K562 (cell line): ENCODE data around the gene NECTIN1. TPM values are rescaled to one million over a fixed set of nuclear protein-coding genes. Genes with fewer than 3 reads are reported as not detected.

ENCODE experiments used
- ATAC-seq: fragments of 200-7000 bp; cut with Tn5 transposase; 3 replicates; pipeline ENCODE4 v1.9.1; 2020; ENCODE audit warnings: moderate library complexity
- BruUV-seq: library from RNA; stranded (reverse); fragments of 400-500 nt; replicated peaks from 2 replicates; lab custom pipeline; 2021; lab: Mats Ljungman, UMichigan
- CTCF ChIA-PET: fragments of 300-600 bp; formaldehyde crosslinking; extraction: SDS; loops from one replicate; lab custom pipeline; 2021; ENCODE audit warnings: low intra/inter-chr PET ratio; lab: Yijun Ruan, JAX
- POLR2A ChIA-PET: fragments of 300-600, 350-650 bp; sonication (Branson Sonifier 250); formaldehyde crosslinking; extraction: SDS; loops from one replicate; lab custom pipeline; 2021; ENCODE audit warnings: antibody characterized with exemption, inconsistent platforms; lab: Yijun Ruan, JAX
- DNase-seq, 4 experiments: peaks; one replicate each; pipeline versions ENCODE4 v3.0.0 to v3.0.0-alpha.2; 2011 to 2018; ENCODE audit warnings: low spot score in 3 of 4, mixed read lengths in 3 of 4; ENCODE audit errors: extremely low read depth in 1 of 4
- FAIRE-seq: peaks from 2 replicates; lab custom pipeline; 2011; peaks lifted over from hg19 to GRCh38; lab: Jason Lieb, UNC
- H2AFZ ChIP-seq: 2 replicates; pipeline ENCODE4 v1.6.0; 2011; ENCODE audit warnings: low read depth, low read length, control low read depth, inconsistent platforms
- H3K27ac ChIP-seq: fragments of 200-600 bp; 3 replicates; pipeline ENCODE4 v1.8.0; 2011; ENCODE audit warnings: low read depth, mild to moderate bottlenecking, control low read depth, inconsistent platforms, low read length, moderate library complexity, mixed read lengths; ENCODE audit errors: extremely low read depth
- H3K27me3 ChIP-seq, 2 experiments: fragments of 300-600 bp in 1 of 2; 2 replicates in 1 of 2; 3 replicates in 1 of 2; pipeline versions ENCODE4 v1.6.0 to v1.8.0; 2011; ENCODE audit warnings: inconsistent platforms in 2 of 2, low read length in 2 of 2, mild to moderate bottlenecking in 1 of 2, mixed read lengths in 1 of 2, moderate library complexity in 1 of 2; ENCODE audit not compliant: control insufficient read depth in 2 of 2, insufficient read depth in 2 of 2
- H3K36me3 ChIP-seq: fragments of 300-600 bp; 3 replicates; pipeline ENCODE4 v1.8.0; 2011; ENCODE audit warnings: mild to moderate bottlenecking, low read length, inconsistent platforms; ENCODE audit not compliant: control insufficient read depth, insufficient read depth
- H3K4me1 ChIP-seq, 2 experiments: fragments of 200-600 bp in 1 of 2; replicated peaks in 1 of 2; 2 replicates in 1 of 2; 3 replicates in 1 of 2; pipeline versions ENCODE4 v1.5.1 to v1.8.0; 2011; ENCODE audit warnings: inconsistent platforms in 2 of 2, low read length in 2 of 2, mild to moderate bottlenecking in 1 of 2, mixed read lengths in 1 of 2, moderate library complexity in 1 of 2; ENCODE audit not compliant: control insufficient read depth in 2 of 2, insufficient read depth in 2 of 2
- H3K4me2 ChIP-seq: 2 replicates; pipeline ENCODE4 v1.6.1; 2011; ENCODE audit warnings: low read length, control low read depth, inconsistent platforms, mixed read lengths; ENCODE audit not compliant: insufficient read depth
- H3K4me3 ChIP-seq: fragments of 200-600 bp; sonication (generic), shearing (Covaris generic); 2 replicates; pipeline ENCODE4 v1.5.1; 2016; ENCODE audit warnings: control low read depth, inconsistent platforms
- H3K79me2 ChIP-seq: fragments of 200-600 bp; 3 replicates; pipeline ENCODE4 v1.8.0; 2011; ENCODE audit warnings: low read length, inconsistent platforms; ENCODE audit not compliant: control insufficient read depth, insufficient read depth
- H3K9ac ChIP-seq, 2 experiments: 2 replicates each; pipeline versions ENCODE4 v1.6.0 to v1.6.1; 2011; ENCODE audit warnings: low read depth in 2 of 2, low read length in 2 of 2, control low read depth in 1 of 2, inconsistent platforms in 1 of 2, mild to moderate bottlenecking in 1 of 2, mixed read lengths in 1 of 2; ENCODE audit not compliant: insufficient read depth in 1 of 2
- H3K9me1 ChIP-seq: one replicate; pipeline ENCODE4 v1.6.0; 2011; ENCODE audit warnings: inconsistent platforms, mild to moderate bottlenecking, low read length, moderate library complexity; ENCODE audit not compliant: control insufficient read depth, insufficient read depth
- H3K9me3 ChIP-seq: replicated peaks from 2 replicates; pipeline ENCODE4 v1.5.1; 2011; ENCODE audit warnings: low read depth, low read length, inconsistent platforms; ENCODE audit not compliant: control insufficient read depth, insufficient read depth
- H4K20me1 ChIP-seq: replicated peaks from 2 replicates; pipeline ENCODE4 v1.6.1; 2011; ENCODE audit warnings: low read length, inconsistent platforms, mixed read lengths; ENCODE audit not compliant: control insufficient read depth, insufficient read depth
- GATAD2A ChIP-seq: fragments of 450-650 bp; IDR thresholded peaks from 2 replicates; pipeline ENCODE4 v1.6.1; 2017
- HDGF ChIP-seq: fragments of 450-650 bp; IDR thresholded peaks from 2 replicates; pipeline ENCODE4 v1.6.1; 2016
- HINFP ChIP-seq: fragments of 450-650 bp; conservative IDR thresholded peaks from 2 replicates; pipeline ENCODE4 v1.6.1; 2016; ENCODE audit warnings: missing genetic modification characterization, low read depth, mild to moderate bottlenecking, control low read depth, missing compliant biosample characterization
- HNRNPH1 ChIP-seq: fragments of 200-400 bp; formaldehyde crosslinking; optimal IDR thresholded peaks from 2 replicates; pipeline ENCODE3; 2017; ENCODE audit warnings: low read depth, mild to moderate bottlenecking, low read length, moderate library complexity
- RBM15 ChIP-seq: fragments of 200-400 bp; formaldehyde crosslinking; IDR thresholded peaks from 2 replicates; pipeline ENCODE4 v1.6.1; 2018; ENCODE audit warnings: mild to moderate bottlenecking, low read length, moderate library complexity; ENCODE audit not compliant: insufficient read depth
- SMARCC2 ChIP-seq: fragments of 450-650 bp; IDR thresholded peaks from 2 replicates; pipeline ENCODE4 v1.6.1; 2017; ENCODE audit warnings: antibody characterized with exemption, moderate library complexity, mild to moderate bottlenecking, low read depth
- TAF1 ChIP-seq: IDR thresholded peaks from 2 replicates; pipeline ENCODE4 v1.6.1; 2011; ENCODE audit warnings: mild to moderate bottlenecking, low read length, moderate library complexity; ENCODE audit not compliant: insufficient read depth, control insufficient read depth, severe bottlenecking; ENCODE audit errors: extremely low read depth
- TOE1 ChIP-seq, 2 experiments: fragments of 450-650 bp in 1 of 2; sonication (generic) in 1 of 2; formaldehyde crosslinking in 1 of 2; IDR thresholded peaks; 2 replicates each; pipeline versions ENCODE4 v1.7.1 to v1.8.0; 2016 to 2022; ENCODE audit warnings: borderline replicate concordance in 2 of 2, mild to moderate bottlenecking in 2 of 2, antibody characterized with exemption in 1 of 2, inconsistent platforms in 1 of 2, low read depth in 1 of 2, missing genetic modification reagents in 1 of 2, moderate library complexity in 1 of 2
- YBX1 ChIP-seq: fragments of 450-650 bp; IDR thresholded peaks from 2 replicates; pipeline ENCODE4 v1.7.1; 2016; ENCODE audit warnings: mild to moderate bottlenecking
- ZKSCAN8 ChIP-seq: fragments of 200-800 bp; sonication (Bioruptor generic); IDR thresholded peaks from 2 replicates; pipeline ENCODE4 v1.6.1; 2016; ENCODE audit warnings: missing genetic modification characterization, missing compliant biosample characterization
- ZNF12 ChIP-seq: sonication (generic); formaldehyde crosslinking; IDR thresholded peaks from 2 replicates; pipeline ENCODE4 v1.4.0; 2020; ENCODE audit warnings: mild to moderate bottlenecking, missing genetic modification reagents
- ZNF668 ChIP-seq: fragments of 250-450 bp; sonication (Bioruptor Pico); IDR thresholded peaks from 2 replicates; pipeline ENCODE4 v1.8.0; 2022; ENCODE audit warnings: mild to moderate bottlenecking, inconsistent platforms
- ZNF780A ChIP-seq: fragments of 250-450 bp; sonication (Bioruptor Pico); IDR thresholded peaks from 2 replicates; pipeline ENCODE4 v1.5.0; 2021; ENCODE audit warnings: mild to moderate bottlenecking
- WGBS: fragments of 100-300 bp; shearing (Covaris generic); methylation state at CpG from one replicate; pipeline ENCODE4 v1.1.6; 2016; ENCODE audit warnings: low coverage, mixed read lengths; ENCODE audit not compliant: insufficient coverage; ENCODE audit errors: missing lambda C conversion rate; 5-methylcytosine and 5-hydroxymethylcytosine counted together
- in situ Hi-C: fragments of 300-500 bp; cut with MboI; formaldehyde crosslinking; loops from 4 replicates; pipeline ENCODE4 v1.15.0; 2018; ENCODE audit warnings: inconsistent platforms, mixed read lengths
- intact Hi-C: fragments of 100-400 bp; cut with micrococcal nuclease; formaldehyde crosslinking; loops from 2 replicates; pipeline ENCODE4 v1.14.2; 2022
- polyA plus RNA-seq, 8 experiments: library from polyadenylated mRNA; depleted of rRNA in 4 of 8; stranded (reverse) in 5 of 8; unstranded in 3 of 8; fragments of >200 nt; fragmentation: Nextera tagmentation in 2 of 8; fragmentation: Illumina TruSeq in 1 of 8; extraction: Ambion mirVana in 2 of 8; extraction: Trizol in 1 of 8; gene quantifications; 2 replicates each; pipeline versions ENCODE4 v1.2.1 to v1.2.3, GENCODE V29; 2011 to 2014; ENCODE audit warnings: inconsistent platforms in 1 of 8, missing spikeins in 1 of 8
- total RNA-seq, 7 experiments: library from RNA; depleted of rRNA in 6 of 7; stranded (reverse); fragments of >200 nt in 6 of 7; fragmentation: Illumina TruSeq in 2 of 7; extraction: Trizol in 2 of 7; gene quantifications; 2 replicates each; pipeline versions ENCODE4 v1.2.1 to v1.2.3, GENCODE V29; 2011 to 2021; ENCODE audit warnings: low replicate concordance in 1 of 7

Gene NECTIN1
- total and polyA plus RNA-seq, 9 of the 15 experiments (the other 6 are each of a cell fraction or from before 2014, with no cell fraction given): 0.09 to 0.53 (median 0.23) TPM; not detected in 2

GRCh38 chr11:119625206-119625978 lies 103.6 kb downstream of the NECTIN1 start:
- Histone ChIP-seq H3K9me1 (no peaks in the 10 kb centered on the region), H3K4me2 (no peak overlapping the region), H3K9me3 (no peaks in the 10 kb centered on the region), H4K20me1 (peaks cover 8% of the 10 kb centered on the region; the same call in 1 of the 2 replicates), H3K4me1 (peaks cover 0 to 3% of the 10 kb centered on the region in 2 experiments; a peak in 1 of 5 replicates), H3K27ac (no peak overlapping the region), H2AFZ (no peak overlapping the region), H3K79me2 (no peaks in the 10 kb centered on the region), H3K36me3 (no peaks in the 10 kb centered on the region), H3K27me3 (peaks cover 8 to 42% of the 10 kb centered on the region in 2 experiments; a peak in 4 of 5 replicates), H3K4me3 (no peak overlapping the region), H3K9ac (0 out of 4 replicates have a peak overlapping the region, but pooled peaks of 1 of the 2 experiments have one; percentile 48)
- ChIA-PET CTCF (no interaction called here), POLR2A (no interaction called here)
- FAIRE-seq: no peak
- TF ChIP-seq ZKSCAN8 (CRISPR knock-in tag): no peak
- TF ChIP-seq RBM15: no peak
- no peak for TF ChIP-seq TOE1 (IDR thresholded peaks at IDR 0.05; ENCODE audit: borderline replicate concordance)
- TF ChIP-seq TOE1 (CRISPR knock-in tag; IDR thresholded peaks at IDR 0.05; ENCODE audit: borderline replicate concordance, low read depth): no peak
- no peak for TF ChIP-seq ZNF668 (CRISPR knock-in tag)
- no peak for TF ChIP-seq ZNF12
- no peak for TF ChIP-seq HDGF
- TF ChIP-seq GATAD2A: no peak
- no peak for TF ChIP-seq SMARCC2
- TF ChIP-seq TAF1: no peak
- TF ChIP-seq YBX1: no peak
- no peak for TF ChIP-seq HINFP (tag)
- no peak for TF ChIP-seq HNRNPH1
- TF ChIP-seq ZNF780A (CRISPR knock-in tag): no peak
- intact Hi-C loops (no loop called here), in situ Hi-C loops (no loop called here)
- WGBS: under 1% methylated on average over 16 of the region's 19 CpGs
- BruUV-seq: no TSS peak
- no peak; the same call in 2 of the 3 replicates for ATAC-seq
- no peak for DNase-seq
